GM21528 (cell line): ENCODE data around the gene CAPZA1.
"Not testable (repeated sequence)": the region's sequence is repeated elsewhere in the genome, so short reads cannot be mapped to it uniquely, and the experiment has no call there.

ENCODE experiments used
- ATAC-seq: cut with Tn5 transposase; IDR thresholded peaks from one replicate; pipeline ENCODE4 v1.9.1; 2021; ENCODE audit warnings: mild to moderate bottlenecking, moderate library complexity; ENCODE audit not compliant: unreplicated experiment, low FRiP score

The CAPZA1 gene

GRCh38 chr1:112626193-112626592, 6.6 kb downstream of the CAPZA1 start:
- no peak for ATAC-seq

- ATAC-seq, result no peak
Observed at GRCh38 chr1:112626887-112627286, 7.3 kb downstream of the CAPZA1 start.

GRCh38 chr1:112628516-112628915, 8.9 kb downstream of the CAPZA1 start:
- ATAC-seq, result no peak

GRCh38 chr1:112629256-112629655, 9.6 kb downstream of the CAPZA1 start:
- no peak for ATAC-seq

- ATAC-seq, result no peak
Observed at GRCh38 chr1:112633628-112634027, 14.0 kb downstream of the CAPZA1 start.

- ATAC-seq, result no peak
Observed at GRCh38 chr1:112634367-112634766, 14.7 kb downstream of the CAPZA1 start.

GRCh38 chr1:112636056-112636455, 16.4 kb downstream of the CAPZA1 start:
- no peak for ATAC-seq

GRCh38 chr1:112636597-112637253, 17.1 kb downstream of the CAPZA1 start:
- peak; percentile 47 for ATAC-seq

GRCh38 chr1:112637254-112638109, 17.9 kb downstream of the CAPZA1 start:
- ATAC-seq, result no peak

- ATAC-seq, result no peak
Observed at GRCh38 chr1:112638110-112638428, 18.4 kb downstream of the CAPZA1 start.

GRCh38 chr1:112640437-112640836, 20.8 kb downstream of the CAPZA1 start:
- not testable (repeated sequence) for ATAC-seq

- ATAC-seq, result no peak
Observed at GRCh38 chr1:112643080-112643479, 23.4 kb downstream of the CAPZA1 start.

GRCh38 chr1:112646225-112646624, 26.6 kb downstream of the CAPZA1 start:
- ATAC-seq, result no peak

- no peak for ATAC-seq
Observed at GRCh38 chr1:112651205-112651604, 31.6 kb downstream of the CAPZA1 start.

- ATAC-seq, result no peak
Observed at GRCh38 chr1:112665857-112666256, 46.2 kb downstream of the CAPZA1 start.

- ATAC-seq, result no peak
Observed at GRCh38 chr1:112666946-112667345, 47.3 kb downstream of the CAPZA1 start.

GRCh38 chr1:112672009-112672408, 52.4 kb downstream of the CAPZA1 start:
- no peak for ATAC-seq

- no peak for ATAC-seq
Observed at GRCh38 chr1:112672842-112673241, 53.2 kb downstream of the CAPZA1 start.

GRCh38 chr1:112673592-112674439, 54.2 kb downstream of the CAPZA1 start:
- ATAC-seq, result peak; percentile 18

GRCh38 chr1:112674440-112674985, 54.9 kb downstream of the CAPZA1 start, which contains the start of gene MOV10:
MOV10 (plus strand) TSS chr1:112674659; CDS start chr1:112674913, 254 bp downstream.
- ATAC-seq, result peak; percentile 58
